ENCODE measurements around the gene NPL. TPM values are rescaled to one million over a fixed set of nuclear protein-coding genes. Genes with fewer than 3 reads are reported as not detected.

NPL gene
- total RNA-seq, 1 experiment from 2014 or later, result 6.8 TPM

DNA sequence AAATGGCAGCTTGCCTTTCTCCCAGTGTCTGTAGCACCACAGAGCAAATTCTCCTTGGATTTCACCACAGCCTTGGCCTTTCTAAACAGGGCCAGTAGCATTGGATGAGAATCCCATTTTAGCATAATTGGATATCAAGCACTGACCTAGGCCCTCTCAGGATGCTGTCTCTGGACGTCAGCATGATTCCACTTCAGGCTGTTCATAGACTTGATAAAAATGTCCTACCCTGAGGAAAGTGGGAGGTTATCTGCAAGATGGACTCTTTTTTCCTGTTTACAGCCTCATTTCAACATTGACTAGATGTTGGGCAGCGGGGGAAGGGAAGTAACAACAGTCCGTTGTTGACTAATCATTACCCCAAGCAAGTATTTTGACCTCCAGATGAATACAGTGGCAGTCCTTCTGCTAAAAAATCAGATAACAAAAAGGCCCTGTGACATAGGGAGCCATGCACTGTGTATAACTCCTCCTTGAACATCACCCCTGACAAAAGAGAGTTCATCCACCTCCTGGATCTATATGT lies 5.2 kb downstream of the NPL start:
- Histone ChIP-seq H3K27me3 (no peaks in the 10 kb centered on the region), H3K9me3 (no peaks in the 10 kb centered on the region), H3K36me3 (no peaks in the 10 kb centered on the region), H3K4me3 (no peak overlapping the region)
- no peak for DNase-seq

DNA sequence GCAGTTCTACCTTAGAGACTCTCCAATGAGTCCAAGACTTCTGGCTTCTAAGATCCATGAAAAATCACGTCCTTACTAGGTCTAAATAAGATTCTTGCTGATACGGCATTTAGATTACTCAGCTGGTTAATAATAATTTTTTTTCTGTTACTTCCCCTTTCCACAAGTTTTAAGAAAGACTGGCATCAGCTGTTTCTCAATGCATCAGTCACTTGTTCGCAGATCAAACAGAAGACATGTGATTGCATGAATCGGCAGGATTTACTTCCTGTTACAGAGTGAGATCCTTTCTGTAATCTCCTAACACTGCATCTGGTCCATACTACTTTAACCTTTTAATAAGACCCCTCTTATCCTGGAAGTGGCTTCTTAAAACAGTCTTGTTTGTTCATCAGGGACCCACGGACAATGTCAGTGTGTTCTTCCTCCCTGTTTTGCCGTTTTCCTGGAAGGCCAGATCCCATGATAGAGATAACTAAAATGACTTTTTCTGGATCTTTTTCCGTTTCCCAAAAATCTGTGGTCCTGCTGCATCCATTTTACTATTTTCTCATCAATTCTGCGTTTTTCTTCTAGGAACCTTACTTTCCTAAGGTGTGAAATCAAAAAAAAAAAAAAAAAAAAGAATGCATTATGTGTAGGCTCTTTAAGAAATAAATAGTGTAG lies 6.1 kb downstream of the NPL start:
- no peaks in the 10 kb centered on the region for H3K36me3 ChIP-seq
- no peak overlapping the region for H3K4me3 ChIP-seq
- DNase-seq, result no peak
- H3K27me3 ChIP-seq, result no peaks in the 10 kb centered on the region
- no peaks in the 10 kb centered on the region for H3K9me3 ChIP-seq

DNA sequence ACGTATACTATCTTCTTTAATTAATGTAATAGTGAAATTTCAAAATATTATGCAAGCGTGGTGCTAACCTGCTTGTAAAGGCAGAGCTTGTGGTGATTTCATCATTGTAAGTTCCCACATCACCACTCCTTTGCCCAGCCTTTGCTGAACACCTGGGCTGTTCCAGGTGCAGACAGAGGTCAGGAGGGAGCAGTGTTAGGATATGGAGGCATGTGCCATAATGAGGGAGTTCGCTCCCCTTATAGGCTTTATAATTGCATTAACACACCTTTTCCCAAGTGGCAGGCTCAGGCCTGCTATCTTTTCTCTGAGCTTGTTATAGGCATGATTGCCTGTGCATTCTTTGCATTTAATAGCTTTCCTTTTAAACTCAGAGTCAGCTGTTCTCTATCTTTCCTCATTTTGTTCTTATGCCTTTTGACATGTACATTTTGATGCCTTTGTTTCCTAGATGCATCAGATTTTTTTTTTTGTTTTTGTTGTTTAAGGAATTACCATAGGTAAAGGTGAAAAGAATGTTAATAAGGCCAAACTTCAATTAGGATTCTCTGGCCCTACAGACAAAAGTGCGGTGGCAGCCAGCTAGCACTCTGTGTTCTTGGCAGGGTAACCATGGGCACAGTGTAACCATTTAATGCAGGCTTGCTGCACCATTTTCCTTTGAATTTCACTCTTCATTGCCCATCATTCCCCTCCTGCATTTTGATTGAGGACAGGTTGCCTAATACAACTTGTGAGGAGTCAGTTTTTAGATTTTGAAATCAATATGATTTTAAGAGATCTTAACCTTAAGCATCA lies 12.6 kb downstream of the NPL start:
- Histone ChIP-seq H3K36me3 (no peaks in the 10 kb centered on the region), H3K27me3 (no peaks in the 10 kb centered on the region), H3K4me3 (no peak overlapping the region), H3K9me3 (no peaks in the 10 kb centered on the region)
- no peak for DNase-seq

DNA sequence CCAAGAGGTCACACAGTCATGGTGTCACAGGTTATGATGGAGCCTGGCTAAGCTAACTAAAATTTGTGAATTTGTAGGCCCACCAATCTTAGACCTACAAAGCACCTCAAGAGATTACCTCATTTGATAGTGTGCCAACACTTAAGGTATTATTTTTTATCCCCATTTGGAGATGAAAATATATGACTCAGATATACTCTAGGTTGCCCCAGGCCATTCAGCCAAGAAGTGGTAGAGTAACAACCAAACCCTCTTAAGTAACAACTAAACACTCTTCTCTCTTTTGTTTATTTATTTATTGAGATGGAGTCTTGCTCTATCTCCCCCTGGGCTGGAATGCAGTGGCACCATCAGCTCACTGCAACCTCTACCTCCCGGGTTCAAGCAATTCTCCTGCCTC lies 14.3 kb downstream of the NPL start:
- no peak for DNase-seq
- H3K27me3 ChIP-seq, result no peaks in the 10 kb centered on the region
- no peaks in the 10 kb centered on the region for H3K36me3 ChIP-seq
- no peak overlapping the region for H3K4me3 ChIP-seq
- no peaks in the 10 kb centered on the region for H3K9me3 ChIP-seq

DNA sequence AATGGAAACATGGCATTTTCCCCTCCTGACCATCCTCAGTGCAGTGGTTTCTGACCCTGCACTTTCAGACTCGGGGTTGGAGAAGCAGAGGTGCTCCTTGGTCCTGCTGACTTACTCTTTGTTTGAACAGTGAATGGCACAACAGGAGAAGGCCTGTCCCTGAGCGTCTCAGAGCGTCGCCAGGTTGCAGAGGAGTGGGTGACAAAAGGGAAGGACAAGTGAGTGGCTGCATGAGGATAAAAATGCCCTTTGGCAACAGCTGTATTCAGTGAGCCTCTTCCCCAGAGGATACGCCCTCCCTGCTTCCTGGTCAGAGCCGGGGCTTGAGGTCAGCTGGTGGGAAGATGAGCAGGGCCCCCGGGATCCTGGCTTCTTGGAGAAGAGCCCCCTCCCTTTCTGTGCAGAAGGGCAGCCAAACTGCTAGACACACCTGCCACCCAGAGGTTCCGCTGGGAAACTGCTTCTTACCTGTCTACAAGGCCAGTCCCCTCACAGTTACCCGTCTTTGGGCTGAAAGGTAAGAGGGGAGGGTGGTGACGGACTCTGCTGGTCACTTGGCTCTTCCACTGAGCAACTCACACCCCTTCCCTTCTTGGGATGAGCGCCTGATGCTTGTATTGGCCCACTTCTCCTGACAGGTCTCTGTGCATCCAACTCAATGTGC lies 16.6 kb downstream of the NPL start:
- H3K36me3 ChIP-seq, result no peaks in the 10 kb centered on the region
- H3K27me3 ChIP-seq, result no peaks in the 10 kb centered on the region
- no peak for DNase-seq

DNA sequence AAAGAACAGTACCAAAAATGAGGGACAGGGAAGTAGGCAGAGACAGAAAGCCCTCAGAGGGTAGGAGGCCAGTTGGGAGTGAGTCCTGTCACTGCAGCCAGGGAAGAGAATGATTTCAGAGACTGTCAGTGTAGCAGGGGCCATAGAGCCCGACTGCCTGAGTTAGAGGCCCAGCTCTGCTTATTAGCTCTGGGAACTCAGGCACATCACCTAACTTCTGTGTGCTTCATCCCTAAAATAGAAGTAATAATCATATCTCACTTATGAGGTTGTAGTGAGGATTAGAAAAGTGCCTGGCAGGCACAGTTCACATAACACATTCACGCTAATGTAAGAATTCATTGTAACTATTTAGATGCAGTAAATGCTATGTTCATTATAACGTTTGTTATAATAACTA lies 18.3 kb downstream of the NPL start:
- no peak for DNase-seq
- no peaks in the 10 kb centered on the region for H3K9me3 ChIP-seq

More for the DNA sequence above, 16.6 kb downstream of the NPL start:
- H3K9me3 ChIP-seq, result no peaks in the 10 kb centered on the region
- H3K4me3 ChIP-seq, result no peak overlapping the region

DNA sequence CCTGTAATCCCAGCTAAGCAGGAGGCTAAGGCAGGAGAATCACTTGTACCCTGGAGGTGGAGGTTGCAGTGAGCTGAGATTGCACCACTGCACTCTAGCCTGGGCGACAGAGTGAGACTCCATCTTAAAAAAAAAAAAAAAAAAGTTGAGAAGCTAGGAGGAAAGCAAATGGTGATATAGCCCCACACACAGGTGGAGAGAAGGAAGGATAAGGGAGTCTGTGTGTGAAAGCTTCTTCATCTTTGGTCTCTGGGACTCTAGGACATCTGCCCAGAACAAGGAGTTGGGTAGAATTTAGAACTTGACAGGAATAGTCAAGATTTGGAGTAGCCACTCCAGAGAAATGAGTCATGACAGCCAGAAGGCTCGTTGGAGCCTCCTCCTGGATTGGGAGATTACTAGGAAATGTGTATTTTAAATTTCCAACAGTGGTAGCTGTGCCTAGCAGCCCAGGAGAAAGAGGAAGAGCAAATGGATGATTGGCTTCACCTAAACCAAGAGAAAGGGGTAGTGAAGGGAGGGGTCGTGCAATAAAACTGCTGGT lies 19.9 kb downstream of the NPL start:
- H3K36me3 ChIP-seq, result no peaks in the 10 kb centered on the region
- no peak overlapping the region for H3K4me3 ChIP-seq
- no peaks in the 10 kb centered on the region for H3K9me3 ChIP-seq
- DNase-seq, result peak; percentile 5
- no peaks in the 10 kb centered on the region for H3K27me3 ChIP-seq

More for the DNA sequence above, 18.3 kb downstream of the NPL start:
- Histone ChIP-seq H3K27me3 (no peaks in the 10 kb centered on the region), H3K4me3 (no peak overlapping the region), H3K36me3 (no peaks in the 10 kb centered on the region)

DNA sequence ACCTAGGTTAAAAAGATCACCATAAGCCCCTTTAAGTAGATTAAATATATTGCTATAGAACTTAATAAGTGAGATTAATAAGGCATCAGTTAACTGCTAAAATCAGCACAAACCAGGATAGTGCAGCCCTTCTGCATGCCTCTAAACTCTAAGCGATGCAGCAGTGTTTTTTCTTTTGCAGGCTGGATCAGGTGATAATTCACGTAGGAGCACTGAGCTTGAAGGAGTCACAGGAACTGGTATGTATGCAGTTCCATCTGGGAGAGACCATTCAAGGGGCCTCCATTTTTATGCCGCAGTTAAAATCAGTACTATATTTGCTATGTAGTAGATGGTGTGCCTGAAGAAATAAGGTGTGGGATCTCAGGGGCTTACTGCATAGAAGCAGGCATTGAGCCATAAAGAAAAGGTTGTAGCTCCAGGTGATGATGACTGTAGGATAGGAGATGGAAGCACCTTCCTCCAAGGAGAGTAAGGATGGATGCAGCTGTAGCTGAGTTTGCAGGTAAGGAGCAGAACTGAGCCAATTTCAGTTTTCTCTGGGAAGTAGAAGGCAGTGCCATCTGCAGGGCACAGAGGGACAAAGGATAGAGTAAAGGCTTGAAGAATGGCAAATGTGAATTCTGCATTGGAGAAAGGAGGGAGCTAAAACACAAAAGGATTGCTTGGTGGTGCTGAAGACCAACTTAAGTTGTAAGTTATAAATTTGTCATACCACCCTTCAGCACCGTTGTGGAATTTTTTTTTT lies 22.6 kb downstream of the NPL start:
- no peak for DNase-seq
- H3K4me3 ChIP-seq, result no peak overlapping the region
- H3K27me3 ChIP-seq, result no peaks in the 10 kb centered on the region
- H3K9me3 ChIP-seq, result no peaks in the 10 kb centered on the region
- no peaks in the 10 kb centered on the region for H3K36me3 ChIP-seq

DNA sequence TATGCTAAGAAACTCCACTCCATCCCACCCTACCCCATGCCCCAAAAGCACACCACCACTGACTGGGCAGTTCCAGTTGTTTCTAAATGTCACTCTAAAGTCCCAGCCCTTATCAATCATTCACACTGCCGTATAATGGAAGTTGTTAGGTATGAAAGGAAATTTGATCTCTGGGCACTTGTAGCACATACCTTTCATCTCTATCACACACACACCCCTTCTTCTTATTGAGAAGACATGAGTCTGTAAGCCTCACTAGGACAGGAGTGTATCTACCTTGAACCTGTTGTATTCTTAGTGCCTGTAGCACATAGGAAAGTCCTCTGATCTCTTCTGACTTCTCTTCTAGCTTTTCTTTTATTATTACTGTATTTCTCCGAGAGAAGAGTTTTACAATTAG lies 27.3 kb downstream of the NPL start:
- H3K4me3 ChIP-seq, result no peak overlapping the region
- H3K9me3 ChIP-seq, result no peaks in the 10 kb centered on the region
- H3K27me3 ChIP-seq, result no peaks in the 10 kb centered on the region
- DNase-seq, result no peak
- no peaks in the 10 kb centered on the region for H3K36me3 ChIP-seq

DNA sequence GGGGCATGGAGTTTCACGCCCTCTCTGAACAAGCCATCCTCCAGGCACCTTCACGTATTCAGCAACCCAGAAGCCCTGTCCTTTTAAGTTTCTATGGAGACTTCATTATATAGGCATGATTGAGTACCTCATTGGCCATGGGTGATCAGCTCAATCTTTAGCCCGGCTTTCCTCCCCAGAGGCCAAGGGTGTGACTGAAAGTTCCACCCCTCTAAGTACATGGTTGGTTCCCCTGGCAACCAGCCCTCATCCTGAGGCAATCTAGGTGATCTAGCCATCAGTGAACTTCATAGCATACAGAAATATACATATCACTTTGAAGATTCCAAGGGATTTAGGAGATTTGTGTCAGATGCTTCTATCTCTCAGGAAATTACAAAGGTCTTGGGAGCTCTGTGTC lies 28.2 kb downstream of the NPL start:
- Histone ChIP-seq H3K9me3 (no peaks in the 10 kb centered on the region), H3K4me3 (no peak overlapping the region), H3K27me3 (no peaks in the 10 kb centered on the region), H3K36me3 (no peaks in the 10 kb centered on the region)
- no peak for DNase-seq

DNA sequence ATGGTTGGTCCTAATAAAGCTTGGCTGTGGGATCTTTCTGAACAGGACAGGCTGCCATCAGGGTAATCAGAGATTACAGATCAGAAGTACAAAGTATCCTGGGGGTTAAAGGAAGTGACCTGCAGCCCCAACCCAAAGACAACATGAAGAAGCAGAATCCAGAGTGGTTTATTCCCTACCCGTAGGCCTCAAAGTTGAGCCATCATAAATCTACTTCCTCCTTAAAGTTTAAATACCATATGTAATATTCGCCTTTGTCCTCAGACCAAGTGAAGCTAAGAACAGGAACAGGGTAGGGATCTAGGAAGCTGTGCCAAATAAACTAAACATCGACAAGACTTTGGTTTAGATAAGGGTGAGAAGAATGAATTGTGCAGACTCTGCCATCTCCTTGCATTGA lies 33.6 kb downstream of the NPL start:
- DNase-seq, result no peak
- no peaks in the 10 kb centered on the region for H3K27me3 ChIP-seq
- H3K36me3 ChIP-seq, result no peaks in the 10 kb centered on the region
- H3K4me3 ChIP-seq, result no peak overlapping the region
- no peaks in the 10 kb centered on the region for H3K9me3 ChIP-seq

DNA sequence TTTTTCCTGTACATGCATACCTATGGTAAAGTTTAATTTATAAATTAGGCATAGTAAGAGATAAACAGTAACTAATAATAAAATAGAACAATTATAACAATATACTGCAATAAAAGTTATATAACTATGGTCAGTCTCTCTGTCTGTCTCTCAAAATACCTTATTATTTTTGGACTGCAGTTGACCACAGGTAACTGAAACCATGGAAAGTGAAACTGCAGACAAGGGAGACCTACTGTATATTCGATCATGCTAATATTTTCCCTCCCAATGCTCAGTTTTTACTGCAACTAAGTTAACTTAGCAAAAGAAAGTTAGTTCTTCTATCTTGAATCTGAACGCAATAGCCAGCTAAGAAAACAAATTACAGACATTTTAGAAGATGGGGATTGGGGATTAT lies 37.3 kb downstream of the NPL start:
- Histone ChIP-seq H3K27me3 (no peaks in the 10 kb centered on the region), H3K9me3 (no peaks in the 10 kb centered on the region), H3K4me3 (no peak overlapping the region), H3K36me3 (no peaks in the 10 kb centered on the region)
- DNase-seq, result no peak

DNA sequence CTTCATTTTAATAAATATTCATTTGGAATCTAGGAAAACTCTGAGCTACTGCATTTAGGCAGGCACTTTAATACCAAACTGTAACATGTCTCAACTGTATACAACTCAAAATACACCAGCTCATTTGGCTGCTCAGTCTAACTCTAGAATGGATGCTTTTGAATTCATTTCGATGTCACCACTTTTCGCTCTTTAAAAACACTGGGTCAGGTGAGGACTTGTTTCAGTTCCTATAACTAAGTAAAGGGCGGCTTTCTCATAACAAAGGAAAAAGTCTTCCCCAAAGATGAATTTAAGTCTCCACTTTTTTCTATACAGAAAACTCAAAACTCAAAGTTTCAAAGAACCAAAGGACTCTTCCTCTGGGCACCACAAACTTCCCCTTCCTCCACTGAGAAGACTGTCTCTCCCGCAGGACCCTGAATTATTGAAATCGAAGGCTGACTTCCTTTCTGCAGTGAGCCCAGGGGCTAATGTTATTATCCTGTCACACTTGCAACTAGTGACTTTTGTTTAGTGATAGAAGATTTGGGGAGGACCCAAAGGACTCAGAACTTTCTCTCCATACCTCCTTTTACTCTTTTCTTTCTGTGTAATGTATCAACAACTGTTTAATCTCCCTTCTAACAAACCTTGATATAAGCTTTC lies 39.8 kb downstream of the NPL start:
- Histone ChIP-seq H3K9me3 (no peaks in the 10 kb centered on the region), H3K4me3 (no peak overlapping the region)

DNA sequence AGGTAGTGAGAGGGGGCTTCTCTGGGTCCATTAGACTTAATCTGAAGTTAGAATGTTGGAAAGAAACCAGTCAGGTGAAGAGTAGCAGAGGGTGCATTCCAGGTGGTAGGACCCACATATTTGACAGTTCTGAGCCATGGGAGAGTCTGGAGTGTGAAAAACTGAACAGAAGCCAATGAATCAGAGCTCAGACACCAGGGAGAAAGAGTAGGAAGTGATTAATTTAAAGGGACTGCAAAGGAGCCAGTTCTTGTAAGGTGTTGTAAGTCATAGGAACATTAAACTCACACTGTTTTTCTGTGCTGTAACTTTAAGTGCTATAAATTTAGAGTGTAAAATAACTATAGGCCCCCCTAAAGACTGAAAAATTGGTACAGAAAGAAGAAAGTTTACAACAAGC lies 43.7 kb downstream of the NPL start:
- Histone ChIP-seq H3K9me3 (no peaks in the 10 kb centered on the region), H3K4me3 (no peak overlapping the region), H3K36me3 (no peaks in the 10 kb centered on the region), H3K27me3 (no peaks in the 10 kb centered on the region; the same call in 1 of the 2 replicates)
- no peak for DNase-seq

More for the DNA sequence above, 39.8 kb downstream of the NPL start:
- no peaks in the 10 kb centered on the region; the same call in 1 of the 2 replicates for H3K27me3 ChIP-seq
- H3K36me3 ChIP-seq, result no peaks in the 10 kb centered on the region
- DNase-seq, result no peak

DNA sequence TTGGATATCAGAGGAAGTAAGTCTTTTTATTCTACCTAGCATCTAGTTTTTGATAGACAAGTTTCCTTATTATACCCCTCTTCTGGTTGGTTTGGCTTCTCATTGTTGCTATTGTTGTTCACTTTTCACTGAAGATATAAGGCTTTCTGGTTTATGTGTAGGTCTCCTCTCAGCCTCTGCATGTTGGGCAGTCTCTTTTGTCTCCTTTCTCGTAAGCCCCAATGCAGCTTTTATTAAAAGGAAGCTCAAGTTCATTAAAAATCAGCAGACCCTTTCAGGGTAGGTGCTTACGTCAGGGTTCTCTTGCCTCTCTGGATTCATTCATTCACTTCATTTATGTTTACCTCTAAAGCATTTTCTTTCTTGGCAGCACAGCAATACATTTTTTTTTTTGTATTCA lies 44.8 kb downstream of the NPL start:
- Histone ChIP-seq H3K9me3 (no peaks in the 10 kb centered on the region), H3K27me3 (no peaks in the 10 kb centered on the region; the same call in 1 of the 2 replicates), H3K36me3 (no peaks in the 10 kb centered on the region), H3K4me3 (no peak overlapping the region)
- no peak for DNase-seq

DNA sequence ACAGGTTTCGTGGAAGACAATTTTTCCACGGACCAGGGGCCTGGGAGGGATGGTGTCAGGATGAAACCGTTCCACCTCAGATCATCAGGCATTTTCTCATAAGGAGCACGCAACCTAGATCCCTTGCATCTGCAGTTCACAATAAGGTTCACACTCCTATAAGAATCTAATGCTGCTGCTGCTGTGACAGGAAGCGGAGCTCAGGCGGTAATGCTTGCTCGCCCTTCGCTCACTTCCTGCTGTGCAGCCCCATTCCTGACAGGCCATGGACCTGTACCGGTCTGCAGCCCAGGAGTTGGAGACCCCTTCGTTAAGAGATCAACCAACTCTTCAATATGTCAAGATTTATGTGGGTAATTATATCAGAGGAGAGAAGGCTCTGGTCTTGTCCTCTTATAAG lies 46.2 kb downstream of the NPL start:
- no peaks in the 10 kb centered on the region for H3K9me3 ChIP-seq
- H3K4me3 ChIP-seq, result no peak overlapping the region
- no peaks in the 10 kb centered on the region; the same call in 1 of the 2 replicates for H3K27me3 ChIP-seq
- DNase-seq, result no peak
- H3K36me3 ChIP-seq, result peaks cover 11% of the 10 kb centered on the region
